Pulmonary artery endothelial cell (primary cell): Measurements from ENCODE around the gene BGN. TPM values are rescaled to one million over a fixed set of nuclear protein-coding genes. Genes with fewer than 3 reads are reported as not detected.

Source experiments
- DNase-seq: peaks from one replicate; pipeline ENCODE4 v3.0.0-alpha.2; 2011; ENCODE audit warnings: low read depth, low spot score
- total RNA-seq: library from RNA; depleted of rRNA; stranded (reverse); fragments of >200 nt; gene quantifications from 2 replicates; pipeline ENCODE4 v1.2.3, GENCODE V29; 2014

The BGN gene
- 22.9 and 35.6 TPM in 2 replicates for total RNA-seq

DNA sequence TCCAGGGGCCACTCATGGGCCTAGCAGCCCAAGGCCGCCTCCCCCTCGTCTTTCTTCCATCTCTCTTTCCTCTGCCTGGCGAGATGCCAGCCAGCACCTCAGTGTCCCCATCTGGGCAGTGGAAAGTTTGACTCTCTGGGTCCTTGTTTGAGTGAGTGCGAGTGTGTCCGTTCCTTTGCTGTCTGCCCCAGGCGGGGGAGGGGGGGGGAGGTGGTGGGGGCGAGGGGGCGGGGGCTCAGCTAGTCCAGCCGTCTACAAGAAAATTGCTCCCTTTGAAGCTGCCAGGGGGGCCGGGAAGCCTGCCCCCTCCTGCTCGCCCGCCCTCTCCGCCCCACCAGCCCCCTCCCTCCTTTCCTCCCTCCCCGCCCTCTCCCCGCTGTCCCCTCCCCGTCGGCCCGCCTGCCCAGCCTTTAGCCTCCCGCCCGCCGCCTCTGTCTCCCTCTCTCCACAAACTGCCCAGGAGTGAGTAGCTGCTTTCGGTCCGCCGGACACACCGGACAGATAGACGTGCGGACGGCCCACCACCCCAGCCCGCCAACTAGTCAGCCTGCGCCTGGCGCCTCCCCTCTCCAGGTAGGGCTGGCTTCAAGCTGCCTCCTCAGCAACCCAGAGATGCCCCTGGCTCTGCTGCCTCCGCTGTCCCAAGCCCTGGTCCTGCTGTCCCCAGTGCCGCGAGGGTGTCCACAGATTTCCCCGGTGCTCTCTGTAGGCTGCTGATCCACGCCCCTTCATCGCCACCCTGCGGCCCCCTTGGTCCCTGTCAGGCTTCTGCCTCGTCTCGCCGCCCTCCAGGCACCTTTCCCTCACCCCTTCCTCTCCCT is at the start of gene BGN:
Gene BGN (plus strand): TSS at position 440 of the 821 bp plus-strand sequence. CDS start 9,652 bp downstream, outside the sequence.
- DNase-seq = peak; percentile 32

GRCh38 chrX:153445106-153445855 is 49.5 kb upstream of the BGN start:
- DNase-seq = no peak

GRCh38 chrX:153445856-153446635 is 48.7 kb upstream of the BGN start, which contains the start of gene TREX2:
Gene TREX2, minus strand, starts transcription at chrX:153446056. Its CDS starts 626 bp downstream, at chrX:153445430.
- no peak for DNase-seq

GRCh38 chrX:153446636-153446936 is 48.2 kb upstream of the BGN start:
- no peak for DNase-seq

DNA sequence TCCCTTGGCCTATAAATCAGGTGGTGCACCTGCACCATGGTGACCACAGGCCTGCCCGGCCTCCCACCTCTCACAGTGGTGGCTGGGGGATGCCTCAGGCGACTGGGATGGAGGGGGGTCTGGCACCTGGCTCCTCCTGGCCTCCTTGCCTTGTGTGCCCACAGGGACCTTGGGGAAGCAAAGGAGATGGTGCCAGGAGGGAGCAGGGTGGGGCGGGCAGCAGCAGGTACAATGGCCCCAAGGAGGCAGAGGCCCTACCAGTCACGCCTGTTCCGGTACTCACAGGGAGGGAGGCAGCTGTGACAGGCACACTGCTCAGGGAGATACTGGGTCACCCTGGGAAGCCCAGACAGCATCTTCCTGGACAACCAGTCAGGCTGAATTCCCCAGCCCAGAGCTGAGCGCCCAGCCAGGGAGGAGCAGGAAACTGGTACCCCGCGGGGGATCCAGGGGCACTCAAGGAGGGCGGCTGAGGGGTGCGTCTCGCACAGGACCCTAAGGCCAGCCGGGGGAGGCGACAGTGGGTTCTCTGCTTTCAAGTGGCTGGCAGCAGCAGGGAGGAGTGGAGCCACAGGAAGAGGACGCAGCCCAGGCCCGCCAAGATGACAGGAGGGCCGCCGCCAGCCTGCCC is 47.7 kb upstream of the BGN start:
- no peak for DNase-seq

DNA sequence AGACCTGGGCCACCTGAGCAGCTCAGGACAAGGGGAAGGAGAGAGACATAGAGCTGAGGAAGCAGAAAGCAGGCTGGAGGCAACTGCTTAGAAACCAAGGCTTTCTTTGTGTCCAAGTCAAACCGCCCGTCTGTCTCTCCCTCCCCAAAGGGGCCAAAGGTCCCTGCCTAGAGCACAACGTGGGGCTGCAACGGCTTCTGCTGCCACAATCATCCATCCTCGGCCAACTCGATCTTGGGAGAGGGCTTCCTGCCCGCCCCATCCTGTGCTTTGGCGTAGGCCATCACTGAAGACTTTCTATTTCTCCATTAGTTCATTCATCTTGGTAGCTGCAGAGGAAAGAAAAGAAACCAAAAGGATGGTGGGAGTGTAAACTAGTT is 47.2 kb upstream of the BGN start:
- no peak for DNase-seq

DNA sequence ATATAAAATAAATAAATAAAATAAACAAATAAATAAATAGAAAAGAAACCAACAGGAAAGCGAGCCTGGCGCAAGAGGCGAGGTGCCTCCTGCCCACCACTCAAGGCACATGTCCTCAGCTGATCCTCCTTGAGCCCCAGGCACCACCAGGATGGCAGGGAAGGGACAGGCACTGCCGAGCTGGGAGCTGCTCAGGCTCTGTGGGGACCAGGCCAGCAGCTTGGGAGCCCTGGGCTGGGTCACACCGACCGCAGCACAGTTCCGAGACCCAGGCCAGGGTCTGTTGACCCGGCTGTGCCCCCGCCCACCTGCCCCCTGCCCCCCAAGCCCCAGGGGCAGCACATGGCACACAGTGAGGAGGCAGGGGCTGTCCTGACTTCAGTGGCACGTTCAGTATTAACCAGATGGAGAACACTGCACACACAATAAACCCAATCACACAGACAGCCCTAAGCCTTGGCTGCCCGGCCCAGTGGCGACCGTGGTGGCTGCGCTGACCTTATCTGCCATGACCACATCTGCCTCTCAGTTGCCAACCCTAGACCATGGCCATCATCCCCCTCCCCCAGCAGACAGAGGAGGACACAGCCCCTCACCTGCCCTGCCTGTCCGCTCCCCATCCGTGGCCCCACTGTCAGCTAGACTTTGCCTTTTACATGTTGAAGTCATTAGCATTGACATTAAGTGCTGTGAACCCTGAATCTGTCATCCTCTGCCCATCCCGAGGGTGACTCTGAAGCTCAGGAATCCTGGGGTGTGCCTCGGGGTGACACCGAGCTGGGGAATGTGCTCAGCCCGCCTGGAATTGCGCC is 46.0 kb upstream of the BGN start:
- DNase-seq = no peak

DNA sequence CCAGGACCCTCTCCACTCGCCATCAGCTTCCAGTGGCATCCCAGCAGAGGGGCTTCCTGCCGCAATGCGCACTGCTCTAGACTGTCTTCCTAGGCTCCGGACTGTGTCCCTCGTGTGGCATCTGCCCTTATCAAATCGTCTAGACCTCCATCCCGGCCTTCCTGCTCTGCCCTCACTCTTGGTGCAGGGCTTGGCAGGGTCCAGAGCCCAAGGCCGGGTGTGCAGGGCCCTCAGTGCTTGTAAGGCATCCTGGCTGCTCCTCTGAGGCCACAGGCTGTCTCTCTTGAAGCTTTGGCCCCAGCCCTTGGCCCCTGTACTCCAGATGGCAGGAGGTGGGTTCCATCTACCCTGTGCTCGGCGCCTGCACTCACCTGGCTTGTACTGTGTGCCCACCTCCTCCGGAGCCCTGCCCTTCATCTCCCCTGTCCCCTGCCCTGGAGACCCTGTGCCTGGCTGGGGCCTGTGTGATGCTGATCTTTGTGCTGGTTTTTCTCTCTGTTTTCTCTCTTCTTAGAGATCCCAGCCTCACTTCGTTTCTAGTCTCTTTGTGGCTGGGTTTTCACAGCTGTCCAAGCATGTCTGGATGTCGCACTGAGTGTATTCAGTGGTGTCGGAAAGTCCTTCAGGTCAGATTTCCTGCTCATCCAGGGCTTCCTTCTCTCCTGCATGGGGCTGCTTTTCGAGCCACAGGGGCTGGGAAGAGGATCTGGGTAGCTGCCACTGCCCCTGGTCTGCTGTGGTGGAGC is 45.2 kb upstream of the BGN start:
- DNase-seq = no peak

DNA sequence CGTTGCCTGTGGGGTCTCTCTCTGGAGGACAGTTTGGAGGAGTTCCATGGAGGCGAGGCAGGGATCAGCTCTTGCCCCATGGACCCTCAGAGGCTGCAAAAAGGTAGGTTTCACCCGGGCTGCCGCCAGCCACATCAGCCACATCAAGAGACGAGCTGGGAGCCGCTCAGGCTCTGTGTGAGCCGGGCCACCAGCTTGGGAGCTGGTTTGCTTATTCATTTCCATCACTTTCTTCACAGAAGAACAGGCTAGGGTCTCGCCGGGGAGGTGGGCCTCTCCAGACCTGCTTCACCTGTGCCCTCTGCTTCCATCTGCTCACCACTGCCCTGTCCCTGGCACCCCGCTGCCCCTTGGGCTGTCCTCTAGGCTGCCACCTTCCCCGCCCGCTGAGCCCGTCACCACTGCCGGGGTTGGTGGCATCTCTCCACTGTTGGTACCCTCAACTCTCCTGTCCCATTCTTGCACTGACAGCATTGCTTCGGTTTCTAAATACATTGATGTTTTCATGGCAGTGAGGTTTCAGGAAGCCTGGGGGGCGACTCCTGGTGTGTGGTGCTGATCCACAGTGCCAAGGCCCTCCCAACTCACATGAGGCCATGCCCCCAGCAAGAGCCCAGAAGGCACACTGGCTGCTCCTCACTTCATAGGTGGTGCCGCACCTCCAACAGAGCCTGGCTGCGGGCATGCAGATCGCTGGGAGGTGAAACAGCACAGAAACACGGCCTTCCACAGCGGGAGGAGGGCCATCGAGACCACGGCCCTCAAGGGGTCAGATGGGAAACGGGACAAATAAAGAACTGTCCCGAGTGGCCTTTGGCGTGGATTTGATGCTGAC is 44.4 kb upstream of the BGN start:
- no peak for DNase-seq

DNA sequence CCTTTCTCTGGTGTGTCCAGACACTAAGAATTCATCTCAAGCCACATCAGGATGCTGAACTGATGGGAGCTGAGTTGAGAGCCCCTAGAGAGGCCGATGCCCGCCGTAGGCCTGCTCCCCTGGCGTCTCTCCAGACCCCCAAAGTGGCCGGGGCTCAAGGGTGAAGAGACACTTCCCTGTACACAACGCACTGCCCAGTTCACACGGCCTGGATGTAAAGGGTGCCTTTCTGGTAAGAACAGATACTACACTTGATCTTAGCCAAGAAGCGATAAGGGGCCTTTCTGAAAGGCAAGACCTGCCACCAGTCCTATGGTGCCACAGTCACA is 43.9 kb upstream of the BGN start:
- no peak for DNase-seq

DNA sequence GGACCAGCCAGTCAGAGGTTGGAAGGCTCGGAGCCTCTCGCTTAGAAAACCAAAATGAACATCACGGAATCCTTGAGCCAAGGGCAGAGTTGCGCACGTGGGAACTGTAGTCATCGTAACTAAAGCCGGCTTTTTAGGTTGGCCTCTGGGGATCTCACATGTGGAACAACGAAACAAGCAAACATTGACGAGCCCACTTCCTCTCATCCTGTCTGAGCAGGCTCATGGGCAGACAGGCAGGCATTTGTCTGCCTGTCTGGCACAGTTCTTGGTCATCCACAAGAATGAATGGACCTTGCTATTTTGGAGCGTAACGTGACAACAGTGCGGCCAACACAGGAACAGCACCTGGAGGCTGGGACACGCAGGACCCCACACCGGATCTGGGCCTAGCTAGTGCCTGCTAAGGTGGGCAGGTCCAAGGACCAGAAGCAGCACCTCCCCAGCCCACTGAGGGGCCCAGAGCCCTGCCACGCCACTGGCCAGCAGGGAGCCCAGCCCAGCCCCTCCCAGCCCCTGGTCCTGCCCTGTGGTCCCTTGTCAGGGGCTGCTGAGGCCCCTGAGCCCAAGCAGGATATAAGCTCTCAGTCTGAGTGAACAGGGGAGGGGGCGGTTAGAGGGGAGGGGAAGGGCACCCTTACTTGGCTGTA is 39.8 kb upstream of the BGN start:
- no peak for DNase-seq

GRCh38 chrX:153455571-153455970 is 39.2 kb upstream of the BGN start:
- no peak for DNase-seq

DNA sequence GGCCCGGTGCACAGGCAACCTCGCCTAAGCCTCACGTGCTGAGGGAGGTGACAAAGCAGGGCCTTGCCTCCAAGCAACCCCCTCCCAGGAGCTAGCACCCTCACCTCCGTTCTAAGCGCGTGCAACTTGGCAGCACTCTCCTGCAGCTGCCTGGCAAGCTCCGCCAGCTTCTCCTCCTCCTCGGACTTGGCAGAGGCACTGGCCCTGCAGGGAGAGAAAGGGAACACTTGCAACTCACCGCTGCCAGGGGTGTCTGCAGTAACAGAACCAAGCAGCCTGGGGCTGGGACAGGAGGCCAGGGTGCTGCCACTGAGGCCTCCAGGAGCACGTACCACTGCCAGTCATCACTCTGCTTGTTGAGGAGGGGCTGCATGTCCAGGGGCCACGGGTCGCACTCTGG is 38.6 kb upstream of the BGN start:
- no peak for DNase-seq

DNA sequence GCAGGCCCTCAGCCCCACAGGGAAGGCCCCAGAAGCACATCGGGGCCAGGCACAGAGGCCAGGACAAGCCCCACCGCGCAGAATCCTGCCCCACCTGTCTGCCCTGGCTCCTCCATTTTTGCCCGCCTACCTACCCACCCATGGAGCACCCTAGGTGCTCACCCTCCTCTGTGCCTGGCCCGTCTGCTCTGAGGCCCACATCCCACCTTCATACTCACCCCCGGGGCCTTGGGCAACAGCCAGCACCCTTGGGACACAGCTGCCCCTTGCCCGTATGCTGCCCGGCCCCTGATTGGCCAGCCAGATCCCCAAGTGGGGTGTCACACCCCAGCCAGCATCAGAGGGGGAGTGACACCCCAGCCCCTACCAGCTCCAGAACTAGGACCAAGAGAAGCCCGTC is 38.1 kb upstream of the BGN start:
- no peak for DNase-seq

GRCh38 chrX:153457136-153457825 is 37.5 kb upstream of the BGN start:
- DNase-seq = no peak

- no peak for DNase-seq
These were observed 36.8 kb upstream of the BGN start for GRCh38 chrX:153457827-153458466.

GRCh38 chrX:153458476-153458875 is 36.3 kb upstream of the BGN start:
- DNase-seq = no peak

GRCh38 chrX:153459986-153460385 is 34.8 kb upstream of the BGN start:
- peak; percentile 37 for DNase-seq
